PC-9 (cell line): ENCODE results near the gene PRR5L.

Experiments used
- CTCF ChIP-seq: fragments of 200-600 bp; sonication (generic); conservative IDR thresholded peaks from 2 replicates; pipeline ENCODE4 v1.6.1; 2017; ENCODE audit warnings: mixed run types, antibody characterized with exemption, mild to moderate bottlenecking, moderate library complexity
- EZH2 ChIP-seq: fragments of 200-600 bp; sonication (generic); IDR thresholded peaks from 2 replicates; pipeline ENCODE4 v1.8.0; 2017; ENCODE audit warnings: antibody characterized with exemption, low read depth

- TF ChIP-seq EZH2 (no peak), CTCF (no peak)
Observed at GRCh38 chr11:36354221-36355003, 58.3 kb downstream of the PRR5L start.
